Mesenchymal stem cell (in vitro differentiated cells and primary cell): Measurements from ENCODE around the gene SEZ6.

Experiments used
- DNase-seq: peaks from one replicate; pipeline ENCODE4 v3.0.0-alpha.2; 2013
- H2AFZ ChIP-seq: one replicate; pipeline ENCODE4 v1.6.1; 2013; ENCODE audit warnings: low read depth, mild to moderate bottlenecking, control low read depth, inconsistent platforms, low read length, moderate library complexity
- H2AK5ac ChIP-seq: 2 replicates; pipeline ENCODE4 v1.6.1; 2013; ENCODE audit warnings: low read length, moderate library complexity, mild to moderate bottlenecking, inconsistent platforms; ENCODE audit not compliant: severe bottlenecking
- H2BK120ac ChIP-seq: one replicate; pipeline ENCODE4 v1.6.1; 2013; ENCODE audit warnings: low read depth, mild to moderate bottlenecking, inconsistent platforms, low read length, moderate library complexity
- H2BK12ac ChIP-seq, 2 experiments: one replicate each; pipeline ENCODE4 v1.6.1; 2013; ENCODE audit warnings: inconsistent platforms in 2 of 2, low read length in 2 of 2, mild to moderate bottlenecking in 2 of 2, moderate library complexity in 2 of 2, control low read depth in 1 of 2
- H2BK15ac ChIP-seq: one replicate; pipeline ENCODE4 v1.6.1; 2013; ENCODE audit warnings: mild to moderate bottlenecking, low read depth, inconsistent platforms; ENCODE audit not compliant: poor library complexity, severe bottlenecking
- H2BK5ac ChIP-seq: 2 replicates; pipeline ENCODE4 v1.6.1; 2013; ENCODE audit warnings: low read depth, mild to moderate bottlenecking, low read length, control low read depth, inconsistent platforms; ENCODE audit not compliant: poor library complexity, severe bottlenecking
- H3K14ac ChIP-seq, 2 experiments: one replicate each; pipeline ENCODE4 v1.6.1; 2013; ENCODE audit warnings: inconsistent platforms in 2 of 2, low read length in 2 of 2, control low read depth in 1 of 2, mild to moderate bottlenecking in 1 of 2, moderate library complexity in 1 of 2
- H3K18ac ChIP-seq, 2 experiments: one replicate each; pipeline ENCODE4 v1.6.1; 2013; ENCODE audit warnings: inconsistent platforms in 2 of 2, low read length in 2 of 2, control low read depth in 1 of 2, low read depth in 1 of 2, mild to moderate bottlenecking in 1 of 2
- H3K23ac ChIP-seq, 2 experiments: one replicate each; pipeline ENCODE4 v1.6.1; 2013; ENCODE audit warnings: inconsistent platforms in 2 of 2, low read length in 2 of 2, mild to moderate bottlenecking in 2 of 2, moderate library complexity in 2 of 2, control low read depth in 1 of 2
- H3K27ac ChIP-seq: 2 replicates; pipeline ENCODE4 v1.5.1; 2013; ENCODE audit warnings: mild to moderate bottlenecking, moderate library complexity, low read length, control low read depth, inconsistent platforms; ENCODE audit not compliant: poor library complexity, severe bottlenecking
- H3K27me3 ChIP-seq, 2 experiments: 2 replicates each; pipeline versions ENCODE4 v1.6.1 to v1.7.0; 2013; ENCODE audit warnings: low read length in 2 of 2, mild to moderate bottlenecking in 2 of 2, moderate library complexity in 2 of 2, control low read depth in 1 of 2, inconsistent platforms in 1 of 2; ENCODE audit not compliant: control insufficient read depth in 1 of 2, insufficient read depth in 1 of 2
- H3K36me3 ChIP-seq, 2 experiments: 2 replicates each; pipeline versions ENCODE4 v1.6.1 to v1.7.0; 2013; ENCODE audit warnings: low read length in 2 of 2, control low read depth in 1 of 2, inconsistent platforms in 1 of 2, low read depth in 1 of 2, mild to moderate bottlenecking in 1 of 2; ENCODE audit not compliant: insufficient read depth in 2 of 2, control insufficient read depth in 1 of 2
- H3K4ac ChIP-seq, 2 experiments: one replicate each; pipeline ENCODE4 v1.6.1; 2013; ENCODE audit warnings: inconsistent platforms in 2 of 2, low read length in 2 of 2, mild to moderate bottlenecking in 2 of 2, moderate library complexity in 2 of 2, control low read depth in 1 of 2, low read depth in 1 of 2
- H3K4me1 ChIP-seq: 2 replicates; pipeline ENCODE4 v1.6.1; 2013; ENCODE audit warnings: low read depth, low read length, control low read depth; ENCODE audit not compliant: control insufficient read depth, insufficient read depth
- H3K4me2 ChIP-seq: 2 replicates; pipeline ENCODE4 v1.6.1; 2013; ENCODE audit warnings: low read length, mild to moderate bottlenecking, inconsistent platforms; ENCODE audit not compliant: poor library complexity, severe bottlenecking
- H3K4me3 ChIP-seq, 2 experiments: 2 replicates each; pipeline versions ENCODE4 v1.5.1 to v1.7.0; 2013; ENCODE audit warnings: low read length in 2 of 2, mild to moderate bottlenecking in 2 of 2, control low read depth in 1 of 2, low read depth in 1 of 2; ENCODE audit not compliant: insufficient read depth in 1 of 2
- H3K79me1 ChIP-seq: replicated peaks from 2 replicates; pipeline ENCODE4 v1.6.1; 2013; ENCODE audit warnings: mild to moderate bottlenecking, control low read depth, low read length, inconsistent platforms; ENCODE audit not compliant: poor library complexity, severe bottlenecking
- H3K9ac ChIP-seq: 2 replicates; pipeline ENCODE4 v1.7.0; 2013; ENCODE audit warnings: mild to moderate bottlenecking, low read length, moderate library complexity
- H3K9me3 ChIP-seq: 2 replicates; pipeline ENCODE4 v1.7.0; 2013; ENCODE audit warnings: mild to moderate bottlenecking, low read length; ENCODE audit not compliant: control insufficient read depth
- H4K8ac ChIP-seq: one replicate; pipeline ENCODE4 v1.6.1; 2013; ENCODE audit warnings: inconsistent platforms, mild to moderate bottlenecking, low read length, moderate library complexity
- H4K91ac ChIP-seq: one replicate; pipeline ENCODE4 v1.6.1; 2013; ENCODE audit warnings: mild to moderate bottlenecking, low read length, inconsistent platforms
- WGBS: methylation state at CpG from one replicate; pipeline ENCODE4 v1.1.7; 2013; ENCODE audit warnings: mixed read lengths; 5-methylcytosine and 5-hydroxymethylcytosine counted together

Gene SEZ6

GRCh38 chr17:28911411-28912045, 94.3 kb downstream of the SEZ6 start:
- no peak overlapping the region for H3K18ac ChIP-seq
- H2BK12ac ChIP-seq: no peak overlapping the region
- no peak overlapping the region for H2BK5ac ChIP-seq
- H2BK15ac ChIP-seq: peak overlapping the region; percentile 30
- no peak overlapping the region for H2BK120ac ChIP-seq
- H3K4ac ChIP-seq: no peak overlapping the region
- peaks cover 47% of the 10 kb centered on the region for H3K79me1 ChIP-seq
- peak overlapping the region; percentile 31 for H3K9ac ChIP-seq
- no peaks in the 10 kb centered on the region for H3K9me3 ChIP-seq
- H3K4me1 ChIP-seq: peaks cover 2% of the 10 kb centered on the region
- peaks cover 82 to 91% of the 10 kb centered on the region in 2 experiments for H3K36me3 ChIP-seq
- H3K4me3 ChIP-seq: no peak overlapping the region
- H2AFZ ChIP-seq: no peak overlapping the region
- no peak overlapping the region for H4K8ac ChIP-seq
- no peak overlapping the region for H3K4me2 ChIP-seq
- H2AK5ac ChIP-seq: no peak overlapping the region
- H3K27ac ChIP-seq: no peak overlapping the region
- H3K23ac ChIP-seq: no peak overlapping the region
- no peak overlapping the region for H3K14ac ChIP-seq
- WGBS: 94% methylated on average over 13 of the region's 13 CpGs
- no peak for DNase-seq
- no peak overlapping the region for H4K91ac ChIP-seq
- no peaks in the 10 kb centered on the region for H3K27me3 ChIP-seq

- Histone ChIP-seq H4K91ac (no peak overlapping the region), H3K4me1 (peaks cover 2% of the 10 kb centered on the region), H3K4ac (no peak overlapping the region), H3K9ac (no peak overlapping the region), H3K27me3 (no peaks in the 10 kb centered on the region), H2AFZ (no peak overlapping the region), H2BK12ac (no peak overlapping the region), H3K4me3 (no peak overlapping the region), H2BK15ac (no peak overlapping the region), H3K36me3 (peaks cover 86 to 91% of the 10 kb centered on the region in 2 experiments), H2AK5ac (no peak overlapping the region), H3K9me3 (no peaks in the 10 kb centered on the region), H2BK5ac (no peak overlapping the region), H3K79me1 (peaks cover 51% of the 10 kb centered on the region), H3K23ac (no peak overlapping the region), H3K4me2 (no peak overlapping the region), H3K14ac (no peak overlapping the region), H3K18ac (no peak overlapping the region), H4K8ac (no peak overlapping the region), H3K27ac (no peak overlapping the region), H2BK120ac (no peak overlapping the region)
- DNase-seq: no peak
- no CpG with 5 or more reads among the region's 1 CpG for WGBS
Measured at GRCh38 chr17:28910534-28910933, 95.3 kb downstream of the SEZ6 start.

- no peak overlapping the region for H2AK5ac ChIP-seq
- H3K23ac ChIP-seq: no peak overlapping the region
- no peak overlapping the region for H2BK120ac ChIP-seq
- no peak overlapping the region for H4K91ac ChIP-seq
- peaks cover 43% of the 10 kb centered on the region for H3K79me1 ChIP-seq
- no peak overlapping the region for H3K4me2 ChIP-seq
- peak overlapping the region in 1 of 2 experiments; percentile 32 for H3K4ac ChIP-seq
- peak overlapping the region; percentile 88 for H3K9ac ChIP-seq
- no peak overlapping the region for H2BK5ac ChIP-seq
- H3K18ac ChIP-seq: peak overlapping the region in 1 of 2 experiments; percentile 23
- WGBS: 63% methylated on average over 6 of the region's 6 CpGs
- H3K36me3 ChIP-seq: peaks cover 79 to 90% of the 10 kb centered on the region in 2 experiments
- peak overlapping the region; percentile 0 for H4K8ac ChIP-seq
- H3K4me3 ChIP-seq: peak overlapping the region in 1 of 2 experiments; percentile 42
- H2AFZ ChIP-seq: no peak overlapping the region
- H3K9me3 ChIP-seq: no peaks in the 10 kb centered on the region
- H3K27ac ChIP-seq: no peak overlapping the region
- H3K4me1 ChIP-seq: peaks cover 2% of the 10 kb centered on the region
- H2BK15ac ChIP-seq: no peak overlapping the region
- H3K27me3 ChIP-seq: no peaks in the 10 kb centered on the region
- peak; percentile 82 for DNase-seq
- H2BK12ac ChIP-seq: no peak overlapping the region
- H3K14ac ChIP-seq: no peak overlapping the region
Measured at GRCh38 chr17:28908640-28909167, 97.1 kb downstream of the SEZ6 start.

- no peak overlapping the region for H4K91ac ChIP-seq
- H2BK12ac ChIP-seq: no peak overlapping the region
- H2BK5ac ChIP-seq: no peak overlapping the region
- H4K8ac ChIP-seq: no peak overlapping the region
- 100% methylated on average over 1 of the region's 3 CpGs for WGBS
- H3K9me3 ChIP-seq: no peaks in the 10 kb centered on the region
- H2AK5ac ChIP-seq: no peak overlapping the region
- H2AFZ ChIP-seq: no peak overlapping the region
- H3K36me3 ChIP-seq: peaks cover 71 to 82% of the 10 kb centered on the region in 2 experiments
- H3K27me3 ChIP-seq: no peaks in the 10 kb centered on the region
- H3K4me2 ChIP-seq: no peak overlapping the region
- H2BK15ac ChIP-seq: no peak overlapping the region
- H3K79me1 ChIP-seq: peaks cover 39% of the 10 kb centered on the region
- peaks cover 5% of the 10 kb centered on the region for H3K4me1 ChIP-seq
- no peak overlapping the region for H3K18ac ChIP-seq
- no peak overlapping the region for H3K23ac ChIP-seq
- no peak for DNase-seq
- H3K4ac ChIP-seq: no peak overlapping the region
- H2BK120ac ChIP-seq: no peak overlapping the region
- peak overlapping the region; percentile 88 for H3K9ac ChIP-seq
- no peak overlapping the region for H3K27ac ChIP-seq
- peak overlapping the region in 1 of 2 experiments; percentile 42 for H3K4me3 ChIP-seq
- H3K14ac ChIP-seq: no peak overlapping the region
Measured at GRCh38 chr17:28907709-28908475, 97.9 kb downstream of the SEZ6 start.
